Vagina (tissue), 2 donors: ENCODE data around the gene PSRC1.

Source experiments
- CTCF ChIP-seq, 3 experiments: fragments of 450-650 bp in 2 of 3; fragments of 200-600 bp in 1 of 3; sonication (generic) in 1 of 3; IDR thresholded peaks; one replicate each; pipeline ENCODE4 v1.5.1; 2017 to 2019; ENCODE audit warnings: antibody characterized with exemption in 3 of 3, mild to moderate bottlenecking in 2 of 3, moderate library complexity in 2 of 3
- POLR2A ChIP-seq, 2 donors: fragments of 450-650 bp; IDR thresholded peaks; one replicate each; pipeline ENCODE4 v1.6.1; 2017; ENCODE audit warnings: antibody characterized with exemption in 2 of 2, mild to moderate bottlenecking in 2 of 2, moderate library complexity in 2 of 2
- POLR2AphosphoS5 ChIP-seq, 2 donors: sonication (generic); formaldehyde crosslinking; IDR thresholded peaks; one replicate each; pipeline ENCODE4 v1.9.0; 2017; ENCODE audit warnings: antibody characterized with exemption in 2 of 2, mild to moderate bottlenecking in 2 of 2, low read depth in 1 of 2; ENCODE audit not compliant: insufficient read depth in 1 of 2

GRCh38 chr1:109312978-109313775 is 30.2 kb upstream of the PSRC1 start:
- no peak for TF ChIP-seq CTCF (IDR thresholded peaks at IDR 0.05)
- TF ChIP-seq POLR2AphosphoS5 (IDR thresholded peaks at IDR 0.05; ENCODE audit: insufficient read depth in 1 of 2, low read depth in 1 of 2), result no peak
- no peak for TF ChIP-seq POLR2A (IDR thresholded peaks at IDR 0.05)
